Measurements from ENCODE around the gene COL20A1. TPM values are rescaled to one million over a fixed set of nuclear protein-coding genes. Genes with fewer than 3 reads are reported as not detected.
"Not testable (repeated sequence)": the region's sequence is repeated elsewhere in the genome, so short reads cannot be mapped to it uniquely, and the experiment has no call there.

COL20A1 gene
- total and polyA plus RNA-seq, 9 donors, result 0.10 to 0.54 (median 0.25) TPM; not detected in 5

GRCh38 chr20:63336232-63336752, 43.3 kb downstream of the COL20A1 start:
- Histone ChIP-seq H3K36me3 (no peaks in the 10 kb centered on the region), H3K4me1 (ENCODE audit: insufficient read depth) (no peaks in the 10 kb centered on the region), H3K4me3 (no peak overlapping the region), H3K27ac (no peak overlapping the region), H3K9me3 (no peaks in the 10 kb centered on the region), H3K27me3 (no peaks in the 10 kb centered on the region)
- 85 to 89% (median 89%) methylated on average over 29 of the region's 29 CpGs for WGBS, 3 donors
- TF ChIP-seq EP300 (IDR thresholded peaks at IDR 0.05) (no peak), CTCF (IDR thresholded peaks at IDR 0.05) (no peak)
- DNase-seq, result no peak
- intact Hi-C loops (cut with DNase I), result no loop called here

- no peaks in the 10 kb centered on the region for H3K27me3 ChIP-seq
- no peaks in the 10 kb centered on the region for H3K36me3 ChIP-seq
- H3K9me3 ChIP-seq, result no peaks in the 10 kb centered on the region
- WGBS, 3 donors, result 13 to 35% (median 19%) methylated on average over 12 of the region's 12 CpGs
- TF ChIP-seq POLR2A (IDR thresholded peaks at IDR 0.05), result no peak
- TF ChIP-seq CTCF (IDR thresholded peaks at IDR 0.05), result no peak
- DNase-seq, result no peak
- H3K4me3 ChIP-seq, result no peak overlapping the region
- H3K4me1 ChIP-seq (ENCODE audit: insufficient read depth), result no peaks in the 10 kb centered on the region
- intact Hi-C loops (cut with DNase I), result no loop called here
- H3K27ac ChIP-seq, result no peak overlapping the region
These were observed 44.9 kb downstream of the COL20A1 start for GRCh38 chr20:63337786-63338420.

- H3K9me3 ChIP-seq; DNase-seq; intact Hi-C loops (cut with DNase I); H3K27me3 ChIP-seq; H3K4me1 ChIP-seq (ENCODE audit: insufficient read depth); H3K36me3 ChIP-seq; H3K27ac ChIP-seq; H3K4me3 ChIP-seq: not testable (repeated sequence)
- WGBS, 3 donors, result 79 to 81% (median 80%) methylated on average over 14 of the region's 14 CpGs
These were observed 46.4 kb downstream of the COL20A1 start for GRCh38 chr20:63339154-63340094.

- H3K9me3 ChIP-seq; H3K4me3 ChIP-seq; H3K4me1 ChIP-seq (ENCODE audit: insufficient read depth); DNase-seq; H3K27me3 ChIP-seq; intact Hi-C loops (cut with DNase I); H3K36me3 ChIP-seq; H3K27ac ChIP-seq: not testable (repeated sequence)
- 84 to 87% (median 85%) methylated on average over 10 of the region's 10 CpGs for WGBS, 3 donors
These were observed 47.2 kb downstream of the COL20A1 start for GRCh38 chr20:63340158-63340688.

GRCh38 chr20:63342561-63343459, 49.8 kb downstream of the COL20A1 start:
- intact Hi-C loops (cut with DNase I), result no loop called here
- Histone ChIP-seq H3K36me3 (no peaks in the 10 kb centered on the region), H3K9me3 (no peaks in the 10 kb centered on the region), H3K27me3 (no peaks in the 10 kb centered on the region), H3K27ac (no peak overlapping the region), H3K4me1 (ENCODE audit: insufficient read depth) (no peaks in the 10 kb centered on the region), H3K4me3 (no peak overlapping the region)
- TF ChIP-seq CTCF (IDR thresholded peaks at IDR 0.05), result no peak
- no peak for TF ChIP-seq POLR2A (IDR thresholded peaks at IDR 0.05)
- TF ChIP-seq EP300 (IDR thresholded peaks at IDR 0.05), result no peak
- 92 to 95% (median 94%) methylated on average over 59 of the region's 59 CpGs for WGBS, 3 donors
- no peak for DNase-seq
